Activated effector memory CD4-positive, alpha-beta T cell treated with anti-CD3 and anti-CD28 coated beads, Interleukin-2, amount 50 U/mL, for 16 hours (primary cell): Measurements from ENCODE around the gene BCL2L15.

Experiments used
- DNase-seq: peaks from one replicate; pipeline ENCODE4 v3.0.0-alpha.2; 2020

Gene BCL2L15

GRCh38 chr1:113904674-113905434, 17.5 kb upstream of the BCL2L15 start, which contains the start of the genes AP4B1 and DCLRE1B:
Gene AP4B1, minus strand, starts transcription at chr1:113904799. Its CDS starts 82 bp downstream, at chr1:113904717.
Gene DCLRE1B, plus strand, starts transcription at chr1:113905326. Its CDS starts 261 bp downstream, at chr1:113905587.
- peak; percentile 99 for DNase-seq

GRCh38 chr1:113904293-113904673, 16.9 kb upstream of the BCL2L15 start:
- DNase-seq = no peak

GRCh38 chr1:113903501-113904292, 16.3 kb upstream of the BCL2L15 start:
- peak; percentile 67 for DNase-seq

- DNase-seq = no peak
These were observed 13.8 kb upstream of the BCL2L15 start for GRCh38 chr1:113901191-113901590.

GRCh38 chr1:113899111-113899510, 11.7 kb upstream of the BCL2L15 start:
- no peak for DNase-seq

GRCh38 chr1:113898241-113898814, 10.9 kb upstream of the BCL2L15 start:
- DNase-seq = no peak

- no peak for DNase-seq
These were observed 8.6 kb upstream of the BCL2L15 start for GRCh38 chr1:113895961-113896360.

- DNase-seq = no peak
These were observed 7.7 kb upstream of the BCL2L15 start for GRCh38 chr1:113895098-113895497.

GRCh38 chr1:113893267-113893666, 5.9 kb upstream of the BCL2L15 start:
- no peak for DNase-seq

- DNase-seq = no peak
These were observed 4.3 kb upstream of the BCL2L15 start for GRCh38 chr1:113891631-113892220.

GRCh38 chr1:113890816-113891215, 3.4 kb upstream of the BCL2L15 start:
- no peak for DNase-seq

- DNase-seq = no peak
These were observed 672 bp downstream of the BCL2L15 start for GRCh38 chr1:113886417-113887401.

- DNase-seq = no peak
These were observed 5.7 kb downstream of the BCL2L15 start for GRCh38 chr1:113881661-113882060.

- DNase-seq = no peak
These were observed 7.7 kb downstream of the BCL2L15 start for GRCh38 chr1:113879739-113880038.

- DNase-seq = no peak
These were observed 11.2 kb downstream of the BCL2L15 start for GRCh38 chr1:113876176-113876575.

- no peak for DNase-seq
These were observed 11.7 kb downstream of the BCL2L15 start for GRCh38 chr1:113875714-113876113.

- DNase-seq = no peak
These were observed 13.1 kb downstream of the BCL2L15 start for GRCh38 chr1:113874012-113874879.

GRCh38 chr1:113872219-113872935, 15.0 kb downstream of the BCL2L15 start:
- DNase-seq = no peak

- peak; percentile 91 for DNase-seq
These were observed 15.7 kb downstream of the BCL2L15 start, which contains the start of gene PTPN22 for GRCh38 chr1:113871597-113872113. Gene PTPN22, minus strand, starts transcription at chr1:113871712.

- DNase-seq = no peak
These were observed 16.6 kb downstream of the BCL2L15 start for GRCh38 chr1:113870778-113871177.
